Adrenal gland (tissue), 12 donors: ENCODE results near the gene SPNS3. TPM values are rescaled to one million over a fixed set of nuclear protein-coding genes. Genes with fewer than 3 reads are reported as not detected.

Source experiments
- DNase-seq, 7 donors: peaks; one replicate each; pipeline ENCODE4 v3.0.0-alpha.2; 2019 to 2020
- H3K27ac ChIP-seq, 5 donors: fragments of 200-600 bp; sonication (generic) in 4 of 5; 1 replicate in 3 of 5; 2 replicates in 2 of 5; pipeline versions ENCODE4 v1.5.1 to v1.8.0; 2016 to 2020; ENCODE audit warnings: mild to moderate bottlenecking in 1 of 5
- H3K27me3 ChIP-seq: fragments of 200-600 bp; 2 replicates; pipeline ENCODE4 v1.8.0; 2021
- H3K36me3 ChIP-seq, 2 donors: fragments of 200-600 bp; replicated peaks in 1 of 2; 1 replicate in 1 of 2; 2 replicates in 1 of 2; pipeline versions ENCODE4 v1.5.1 to v1.8.0; 2018 to 2022
- H3K4me1 ChIP-seq, 2 donors: fragments of 200-600 bp; replicated peaks in 1 of 2; 1 replicate in 1 of 2; 2 replicates in 1 of 2; pipeline versions ENCODE4 v1.5.1 to v1.8.0; 2018 to 2021
- H3K4me3 ChIP-seq, 4 donors: fragments of 200-600 bp; sonication (generic) in 3 of 4; one replicate each; pipeline ENCODE4 v1.5.1; 2016 to 2018
- H3K9me3 ChIP-seq, 3 donors: fragments of 200-600 bp; sonication (generic) in 1 of 3; replicated peaks in 1 of 3; 1 replicate in 2 of 3; 2 replicates in 1 of 3; pipeline versions ENCODE4 v1.5.1 to v1.8.0; 2016 to 2021
- CTCF ChIP-seq, 6 experiments: fragments of 450-650 bp in 4 of 6; fragments of 200-600 bp in 2 of 6; sonication (generic) in 1 of 6; IDR thresholded peaks; 1 replicate in 5 of 6; 2 replicates in 1 of 6; pipeline versions ENCODE4 v1.5.1 to v1.8.0; 2016 to 2021; ENCODE audit warnings: antibody characterized with exemption in 6 of 6, mild to moderate bottlenecking in 2 of 6, moderate library complexity in 1 of 6
- POLR2A ChIP-seq, 2 donors: fragments of 450-650 bp; IDR thresholded peaks; one replicate each; pipeline ENCODE4 v1.6.1; 2017; ENCODE audit warnings: antibody characterized with exemption in 2 of 2, mild to moderate bottlenecking in 2 of 2, moderate library complexity in 1 of 2
- WGBS, 4 donors: extraction: QIAGEN DNeasy Blood & Tissue Kit in 2 of 4; methylation state at CpG; one replicate each; pipeline versions ENCODE4 v1.1.5 to v1.1.7; 2013 to 2017; 5-methylcytosine and 5-hydroxymethylcytosine counted together
- intact Hi-C, 2 donors: fragments of 100-400 bp; cut with DNase I; formaldehyde crosslinking; loops; one replicate each; pipeline versions ENCODE4 v1.14.1 to v1.15.0; 2022 to 2023
- polyA plus RNA-seq, 3 donors: library from polyadenylated mRNA; stranded (reverse); fragments of 200-250 nt in 2 of 3; fragments of 350-450 nt in 1 of 3; fragmentation: Illumina TruSeq in 1 of 3; extraction: RNeasy Lipid Tissue Mini Kit (QIAGEN cat#74804) in 1 of 3; gene quantifications; one replicate each; pipeline ENCODE4 v1.2.3, GENCODE V29; 2013 to 2014
- total RNA-seq, 9 donors: library from RNA; depleted of rRNA in 4 of 9; stranded (reverse); fragments of >200 nt in 4 of 9; fragments of 120-200 nt in 1 of 9; fragmentation: NEBNext Ultra II Directional in 1 of 9; extraction: Animal tissue kit (Norgen Biotek cat#: 25700) in 1 of 9; gene quantifications; one replicate each; pipeline versions ENCODE4 v1.1.0 to v1.2.4, GENCODE V29; 2013 to 2023
- donor health status: healthy with polysubstance abuse.
- donor health status: Bipolar disorder and iron deficiency.
- donor health status: DM: yes; HTN: yes; CAD: no.
- donor health status: DM: no; HTN: no; CAD: no.
- donor health status: DM: no; HTN: no; CAD: no.
- donor health status: DM: yes; HTN: yes; CAD: no.

The SPNS3 gene
- total and polyA plus RNA-seq, 12 donors = 0.33 to 10.5 (median 4.3) TPM

GRCh38 chr17:4448197-4448980, 14.6 kb downstream of the SPNS3 start:
- Histone ChIP-seq H3K36me3 (no peaks in the 10 kb centered on the region), H3K4me1 (peaks cover 6 to 8% of the 10 kb centered on the region in 2 donors), H3K27ac (no peak overlapping the region), H3K4me3 (no peak overlapping the region), H3K9me3 (no peaks in the 10 kb centered on the region), H3K27me3 (no peaks in the 10 kb centered on the region)
- DNase-seq = no peak
- TF ChIP-seq POLR2A (IDR thresholded peaks at IDR 0.05) (no peak), CTCF (IDR thresholded peaks at IDR 0.05) (no peak)
- 63 to 75% (median 65%) methylated on average over 10 to 11 of the region's 11 CpGs for WGBS, 4 donors
- intact Hi-C loops = no loop called here

- DNase-seq = no peak
- intact Hi-C loops = no loop called here
- Histone ChIP-seq H3K9me3 (no peaks in the 10 kb centered on the region), H3K36me3 (no peaks in the 10 kb centered on the region), H3K27ac (no peak overlapping the region), H3K27me3 (no peaks in the 10 kb centered on the region), H3K4me3 (no peak overlapping the region), H3K4me1 (peaks cover 4 to 6% of the 10 kb centered on the region in 2 donors)
- WGBS, 4 donors = 51 to 69% (median 61%) methylated on average over 9 to 11 of the region's 11 CpGs
- no peak for TF ChIP-seq POLR2A (IDR thresholded peaks at IDR 0.05)
- no peak for TF ChIP-seq CTCF (IDR thresholded peaks at IDR 0.05)
These were observed 16.0 kb downstream of the SPNS3 start for GRCh38 chr17:4449736-4450135.

- DNase-seq = peak in 2 of 7 donors; percentile 39 to 53
These were observed 17.1 kb downstream of the SPNS3 start for GRCh38 chr17:4450710-4451316.

More at GRCh38 chr17:4450710-4451316, 17.1 kb downstream of the SPNS3 start:
- Histone ChIP-seq H3K4me3 (no peak overlapping the region), H3K9me3 (no peaks in the 10 kb centered on the region), H3K27ac (no peak overlapping the region), H3K36me3 (no peaks in the 10 kb centered on the region), H3K27me3 (no peaks in the 10 kb centered on the region), H3K4me1 (no peaks in the 10 kb centered on the region)
- intact Hi-C loops = no loop called here
- TF ChIP-seq POLR2A (IDR thresholded peaks at IDR 0.05) (no peak), CTCF (IDR thresholded peaks at IDR 0.05) (no peak)
- WGBS, 4 donors = 79 to 84% (median 81%) methylated on average over 14 of the region's 14 CpGs
